ENCODE data around the gene IPCEF1.

Gene IPCEF1

GRCh38 chr6:154289818-154290508 lies 66.6 kb downstream of the IPCEF1 start:
- peak; percentile 34 for DNase-seq

DNA sequence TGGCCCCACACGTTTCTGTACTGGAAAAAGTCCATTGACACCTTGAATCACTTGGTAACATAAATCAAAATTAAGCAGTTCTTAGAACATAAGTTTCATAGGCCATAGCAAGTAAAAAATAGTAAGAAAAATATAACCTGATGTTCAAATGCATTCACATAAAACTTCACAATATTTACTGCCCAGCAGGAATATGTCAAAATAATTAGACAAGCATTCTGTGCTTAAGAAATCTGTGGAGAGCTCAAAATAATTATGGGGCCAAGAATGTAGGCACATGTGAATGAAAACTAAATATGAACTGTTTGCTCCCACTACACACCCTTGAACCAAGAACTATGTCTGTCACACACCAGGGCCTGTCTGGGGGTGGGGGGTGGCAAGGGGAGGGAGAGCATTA lies 70.8 kb downstream of the IPCEF1 start:
- no peak for DNase-seq

- DNase-seq, result no peak
These were observed 72.2 kb downstream of the IPCEF1 start for GRCh38 chr6:154284313-154284853.

GRCh38 chr6:154280521-154280920 lies 76.1 kb downstream of the IPCEF1 start:
- DNase-seq, result no peak

DNA sequence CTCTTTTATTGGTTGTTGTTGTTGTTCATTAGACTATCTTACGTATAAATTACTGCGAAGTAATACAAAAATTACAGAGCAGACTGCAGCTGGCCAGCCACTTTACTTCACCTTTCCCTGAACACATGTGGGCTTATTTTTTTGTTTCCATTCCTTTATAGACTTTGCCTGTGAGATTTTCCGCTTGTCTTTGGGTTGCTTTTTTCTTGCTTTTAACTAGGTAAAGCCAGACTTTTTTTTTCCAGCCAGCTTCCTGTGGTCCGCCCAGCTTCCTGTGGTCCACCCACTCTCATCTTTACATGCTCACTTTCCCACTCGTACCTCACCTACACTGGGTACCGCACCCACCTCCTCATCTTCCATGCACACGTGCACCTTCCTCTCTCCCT lies 79.0 kb downstream of the IPCEF1 start:
- DNase-seq, result no peak

GRCh38 chr6:154276810-154277628 lies 79.6 kb downstream of the IPCEF1 start:
- DNase-seq, result peak; percentile 55

GRCh38 chr6:154274168-154274567 lies 82.4 kb downstream of the IPCEF1 start:
- DNase-seq, result no peak

DNA sequence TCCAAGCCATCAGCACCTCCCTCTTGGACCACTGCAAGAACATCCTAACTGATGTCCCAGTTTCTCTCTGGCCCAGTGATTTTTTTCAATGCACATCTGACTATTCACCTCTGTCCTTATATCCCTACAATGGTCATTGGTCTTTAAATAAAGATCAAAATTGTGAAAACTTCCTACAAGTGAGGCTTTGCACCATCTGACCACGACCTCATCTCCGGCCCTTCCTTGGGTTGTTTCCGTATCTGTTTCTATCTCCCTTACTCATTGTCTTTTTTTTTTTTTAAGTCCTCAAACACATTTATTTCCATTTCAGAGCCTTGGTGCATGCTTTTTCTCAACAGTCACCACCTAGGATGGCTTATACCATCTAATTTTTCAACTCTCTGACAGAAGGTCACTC lies 88.1 kb downstream of the IPCEF1 start:
- no peak for DNase-seq

DNA sequence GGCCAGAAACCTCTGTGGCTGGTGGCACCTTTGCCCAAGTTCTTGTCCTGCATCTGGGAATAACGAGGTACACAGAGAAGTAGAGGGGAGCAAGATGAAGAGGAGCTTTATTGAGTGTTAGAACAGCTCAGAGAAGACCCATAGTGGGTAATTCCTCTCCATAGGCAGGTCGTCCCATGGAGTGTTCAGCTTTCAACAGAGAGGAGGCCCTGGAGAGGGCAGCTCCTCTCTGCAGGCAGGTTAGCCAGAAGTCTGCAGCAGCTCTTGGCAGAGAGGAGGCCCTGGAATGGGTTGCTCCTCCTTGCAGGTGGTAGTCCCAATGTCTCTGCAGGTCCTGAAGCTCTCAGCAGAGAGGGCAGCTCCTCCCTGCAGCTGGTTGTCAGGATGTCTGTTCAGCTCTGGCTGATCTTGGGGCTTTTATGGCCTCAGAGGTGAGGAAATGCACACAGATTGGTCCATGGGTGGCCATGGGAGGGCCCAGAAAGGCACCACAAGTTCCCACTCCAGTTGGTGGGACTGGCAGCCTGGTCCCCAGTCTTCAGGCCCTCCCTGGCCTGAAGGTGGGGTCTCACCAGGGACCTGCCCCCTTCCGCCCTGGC lies 89.0 kb downstream of the IPCEF1 start:
- DNase-seq, result no peak

GRCh38 chr6:154266560-154267099 lies 90.0 kb downstream of the IPCEF1 start:
- no peak for DNase-seq

DNA sequence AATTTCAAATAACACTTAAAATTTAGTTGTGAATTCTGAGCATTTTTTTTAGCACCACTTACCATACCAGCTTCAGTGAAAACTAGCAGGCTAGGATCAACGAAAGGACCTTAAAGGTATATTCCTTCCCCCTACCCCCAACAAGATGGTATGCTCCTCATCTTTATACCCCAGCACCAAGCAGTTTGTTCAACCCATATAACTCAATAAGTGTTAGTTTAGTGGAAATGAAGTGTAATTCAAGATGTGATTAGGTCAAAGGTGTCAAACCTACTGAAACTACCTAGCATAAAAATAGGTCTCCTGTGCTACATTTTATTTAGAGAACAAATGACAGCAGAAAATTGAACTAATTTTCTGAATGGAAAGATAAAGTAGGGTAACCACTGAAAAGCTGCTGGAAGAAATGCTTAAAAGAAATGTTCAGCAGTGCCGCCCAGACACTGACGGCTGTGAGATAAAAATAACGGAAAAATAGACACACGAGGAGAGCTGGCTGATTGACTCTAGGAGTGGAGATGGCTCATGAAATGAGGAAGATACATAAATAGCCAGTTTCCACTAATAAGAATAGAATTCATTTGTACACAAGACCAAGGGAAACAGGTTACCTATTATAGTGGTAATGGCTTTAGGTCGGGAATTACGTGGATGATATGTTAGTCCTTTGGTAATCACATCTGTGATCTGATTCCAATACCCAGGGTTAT lies 94.8 kb downstream of the IPCEF1 start:
- DNase-seq, result no peak

- no peak for DNase-seq
These were observed 98.4 kb downstream of the IPCEF1 start for GRCh38 chr6:154258064-154258757.

DNA sequence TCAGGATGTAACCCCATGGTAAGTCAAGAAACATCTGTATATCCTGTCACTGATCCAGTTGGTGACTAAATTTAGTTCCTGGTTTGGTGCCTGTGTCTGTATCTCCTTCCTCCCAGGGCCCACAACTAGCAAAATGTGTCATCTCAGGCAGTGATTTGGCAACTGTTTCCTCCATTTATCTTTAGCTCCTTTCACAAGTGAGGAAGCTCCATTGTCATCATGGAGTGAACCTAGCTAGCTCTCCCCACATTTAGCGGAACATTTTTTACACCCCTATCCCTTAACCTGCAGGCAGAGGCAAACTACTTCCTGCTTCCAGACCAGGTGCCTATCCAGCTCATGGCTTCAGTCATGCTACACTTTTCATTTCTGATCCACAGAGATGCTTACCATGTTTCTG lies 99.5 kb downstream of the IPCEF1 start:
- DNase-seq, result no peak

GRCh38 chr6:154252678-154253077 lies 103.9 kb downstream of the IPCEF1 start:
- DNase-seq, result no peak

- DNase-seq, result no peak
These were observed 105.5 kb downstream of the IPCEF1 start for GRCh38 chr6:154251116-154251515.

GRCh38 chr6:154249499-154250298 lies 106.9 kb downstream of the IPCEF1 start:
- no peak for DNase-seq

DNA sequence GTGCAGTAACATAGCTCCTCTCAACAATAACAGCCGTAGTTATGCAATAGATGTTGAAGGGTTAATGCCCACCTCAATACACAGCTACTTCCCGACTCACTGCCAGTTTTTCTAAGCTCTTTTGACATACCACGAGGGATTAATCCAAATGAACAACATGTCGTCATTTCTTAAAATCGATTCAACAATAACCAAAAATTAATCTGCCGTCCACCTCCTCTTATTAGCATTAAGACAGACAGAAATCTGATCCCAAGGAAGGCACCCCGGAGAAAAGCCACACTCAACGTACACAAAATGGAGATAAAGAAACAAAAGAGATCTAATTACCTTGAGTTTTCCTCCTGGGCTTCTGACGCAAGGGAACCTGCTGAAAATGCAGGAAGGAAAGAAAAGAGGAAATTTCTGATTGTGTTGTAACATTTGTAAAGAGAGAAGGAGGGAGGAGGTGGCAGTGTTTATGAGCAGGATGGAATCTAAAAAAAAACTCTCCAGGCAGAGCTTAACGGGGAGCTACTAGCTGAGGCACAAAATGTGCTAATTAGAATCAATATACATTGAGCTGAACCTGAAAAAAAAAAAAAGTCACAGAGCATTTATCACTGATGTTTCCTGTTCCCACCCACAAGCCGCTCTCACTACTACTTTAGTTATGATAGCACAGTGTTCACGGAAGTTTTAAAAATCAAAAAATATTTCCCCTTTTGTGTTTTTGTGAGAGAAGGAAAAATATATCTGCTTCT lies 109.3 kb downstream of the IPCEF1 start:
- peak; percentile 52 for DNase-seq

- no peak for DNase-seq
These were observed 109.9 kb downstream of the IPCEF1 start for GRCh38 chr6:154246723-154247118.

- DNase-seq, result no peak
These were observed 111.1 kb downstream of the IPCEF1 start for GRCh38 chr6:154245506-154245905.

Data from NCI-H1105 treated with DMSO at 0.1 percent for 48 hours (cell line).